Thymus (tissue), 11 donors: ENCODE results near the gene RNF220. TPM values are rescaled to one million over a fixed set of nuclear protein-coding genes. Genes with fewer than 3 reads are reported as not detected.
A peak's percentile ranks its signal among the peaks of the same experiment; 100 is the strongest.

Experiments used
- DNase-seq, 9 donors: peaks; one replicate each; pipeline ENCODE4 v3.0.0-alpha.2; 2013; ENCODE audit warnings: low spot score in 9 of 9, low read depth in 6 of 9, missing footprints in 1 of 9
- H3K27ac ChIP-seq, 2 donors: one replicate each; pipeline ENCODE4 v1.5.1; 2013; ENCODE audit warnings: control low read depth in 1 of 2, low read depth in 1 of 2, low read length in 1 of 2, mild to moderate bottlenecking in 1 of 2, moderate library complexity in 1 of 2
- H3K27me3 ChIP-seq, 2 donors: one replicate each; pipeline ENCODE4 v1.5.1; 2013; ENCODE audit warnings: low read length in 1 of 2; ENCODE audit not compliant: control insufficient read depth in 2 of 2, insufficient read depth in 1 of 2
- H3K36me3 ChIP-seq, 2 donors: one replicate each; pipeline ENCODE4 v1.5.1; 2013; ENCODE audit warnings: low read length in 1 of 2, mild to moderate bottlenecking in 1 of 2, moderate library complexity in 1 of 2; ENCODE audit not compliant: control insufficient read depth in 2 of 2, insufficient read depth in 2 of 2
- H3K4me1 ChIP-seq, 2 donors: one replicate each; pipeline ENCODE4 v1.5.1; 2013; ENCODE audit warnings: low read length in 2 of 2; ENCODE audit not compliant: control insufficient read depth in 2 of 2, insufficient read depth in 2 of 2
- H3K4me3 ChIP-seq, 2 donors: one replicate each; pipeline ENCODE4 v1.5.1; 2013; ENCODE audit warnings: low read length in 2 of 2, control low read depth in 1 of 2, mild to moderate bottlenecking in 1 of 2
- H3K9me3 ChIP-seq, 2 donors: one replicate each; pipeline ENCODE4 v1.5.1; 2013; ENCODE audit warnings: low read length in 1 of 2, mild to moderate bottlenecking in 1 of 2; ENCODE audit not compliant: control insufficient read depth in 2 of 2, insufficient read depth in 1 of 2
- WGBS: extraction: QIAGEN DNeasy Blood & Tissue Kit; methylation state at CpG from one replicate; pipeline ENCODE4 v1.1.7; 2013; 5-methylcytosine and 5-hydroxymethylcytosine counted together
- polyA plus RNA-seq: library from polyadenylated mRNA; stranded (reverse); fragments of 200-250 nt; gene quantifications from one replicate; pipeline ENCODE4 v1.2.3, GENCODE V29; 2013
- total RNA-seq: library from RNA; stranded (reverse); fragments of 120-200 nt; gene quantifications from one replicate; pipeline ENCODE4 v1.2.4, GENCODE V29; 2013
- donor health status: healthy.

The RNF220 gene
- total and polyA plus RNA-seq, 2 donors, result 66.3 to 70.0 TPM

DNA sequence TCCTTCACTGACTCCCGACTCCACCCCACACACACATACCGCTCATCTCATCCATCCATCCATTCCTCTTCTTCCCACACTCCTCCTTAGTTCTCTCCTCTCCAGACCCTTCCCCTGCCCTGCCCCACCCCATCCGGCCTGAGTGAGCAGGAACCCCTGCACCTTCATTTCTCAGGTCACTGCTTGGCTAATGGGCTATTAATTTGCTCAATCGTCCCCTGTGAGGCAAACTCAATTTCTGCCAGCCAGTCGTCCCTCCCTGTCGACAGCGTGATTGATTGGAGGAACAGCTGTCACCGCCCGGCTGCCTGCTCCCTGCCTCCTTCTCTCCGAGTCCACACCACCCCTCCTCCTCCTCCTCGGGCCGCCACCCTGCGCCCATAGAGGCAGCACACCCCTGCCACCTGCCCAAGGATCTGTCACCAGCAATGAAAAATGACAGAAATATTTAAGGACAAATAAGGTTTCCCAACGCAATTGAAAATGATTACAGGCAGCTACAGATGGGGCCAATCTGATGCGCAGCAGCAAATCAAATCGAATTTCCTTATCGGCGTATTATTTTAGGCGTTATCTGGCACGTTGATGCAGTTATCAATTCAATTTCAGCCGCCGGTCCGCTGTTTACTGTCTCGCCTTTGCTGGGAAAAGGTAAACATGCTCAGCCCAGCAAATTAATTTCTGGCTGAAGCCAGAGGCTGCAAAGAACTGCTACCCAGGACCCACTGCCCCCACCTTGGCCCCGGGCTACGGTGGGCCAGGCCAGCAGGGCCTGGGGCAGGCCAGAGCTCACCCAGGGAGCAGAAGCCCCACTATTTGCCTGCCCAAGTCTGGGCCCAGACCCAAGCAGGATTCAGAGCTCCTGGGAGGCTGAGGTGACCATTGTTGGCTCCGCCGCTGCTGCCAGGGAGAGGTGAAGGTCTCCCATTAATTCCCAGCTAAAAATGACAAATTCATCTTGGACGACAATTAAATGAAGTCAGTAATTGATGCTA is 197.9 kb downstream of the RNF220 start:
- Histone ChIP-seq H3K27ac (no peak overlapping the region), H3K4me1 (no peaks in the 10 kb centered on the region), H3K4me3 (no peak overlapping the region), H3K9me3 (no peaks in the 10 kb centered on the region), H3K27me3 (no peaks in the 10 kb centered on the region), H3K36me3 (no peaks in the 10 kb centered on the region)
- 90% methylated on average over 29 of the region's 29 CpGs for WGBS
- no peak for DNase-seq

DNA sequence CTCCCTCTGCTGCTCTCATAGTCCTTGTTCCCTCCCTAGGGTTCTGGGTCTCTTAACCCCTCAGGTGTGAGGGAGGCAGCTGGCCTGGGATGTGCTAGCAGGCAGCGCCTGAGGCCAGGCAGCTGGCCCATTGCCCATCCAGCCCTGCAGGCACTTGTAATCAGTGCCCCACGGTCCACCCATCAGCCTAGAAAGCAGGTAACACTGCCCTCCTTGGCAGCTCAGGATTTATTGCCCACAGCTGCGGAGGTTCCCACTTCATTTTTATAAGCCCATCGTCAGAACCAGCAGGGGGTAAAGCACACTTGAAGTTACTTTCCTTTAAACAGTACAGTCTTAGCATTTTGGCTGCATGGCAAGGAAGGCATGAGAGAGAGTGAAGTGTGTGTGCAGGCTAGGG is 198.7 kb downstream of the RNF220 start:
- Histone ChIP-seq H3K27ac (no peak overlapping the region), H3K4me3 (no peak overlapping the region), H3K4me1 (no peaks in the 10 kb centered on the region), H3K9me3 (no peaks in the 10 kb centered on the region), H3K27me3 (no peaks in the 10 kb centered on the region), H3K36me3 (no peaks in the 10 kb centered on the region)
- WGBS, result 86% methylated on average over 4 of the region's 4 CpGs
- DNase-seq, result no peak

DNA sequence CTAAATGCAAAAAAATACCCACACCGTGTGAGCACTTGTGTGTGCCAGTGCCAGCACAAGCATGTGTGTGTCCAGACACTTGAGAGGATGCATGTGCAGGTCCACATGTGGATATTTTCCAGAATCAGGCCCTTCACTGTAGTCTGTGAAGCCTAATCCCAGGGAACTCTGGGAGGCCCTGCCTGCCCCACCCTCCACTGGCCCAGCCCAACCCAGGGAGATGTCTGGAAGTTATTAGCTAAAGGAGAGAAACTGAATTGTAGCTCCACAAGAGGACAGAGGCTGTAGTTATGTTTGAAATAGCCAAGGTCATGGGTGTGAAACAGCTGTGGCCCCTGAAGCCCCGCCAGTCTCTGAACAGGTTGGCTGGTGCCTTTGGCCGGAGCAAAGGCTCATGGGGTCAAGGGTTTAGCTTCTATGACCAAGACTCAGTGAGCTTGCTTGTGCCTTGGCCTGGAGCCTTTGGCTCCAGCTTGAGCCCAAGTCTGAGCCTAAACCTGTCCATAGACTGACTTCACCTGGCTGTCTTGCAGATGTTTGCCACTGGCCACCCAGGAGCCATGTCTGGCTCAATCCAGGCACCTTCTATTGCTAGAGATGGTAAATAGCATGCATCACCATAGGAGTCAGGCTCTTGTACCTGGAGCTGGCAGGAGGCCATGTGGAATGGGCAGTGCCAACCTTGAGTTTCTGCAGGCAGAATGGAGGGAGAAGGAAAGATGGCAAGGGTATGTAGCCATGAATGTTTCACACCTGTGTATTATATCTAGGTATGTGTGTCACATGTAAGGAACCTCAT is 199.3 kb downstream of the RNF220 start:
- no peaks in the 10 kb centered on the region for H3K9me3 ChIP-seq
- no peak overlapping the region for H3K4me3 ChIP-seq
- WGBS, result 95% methylated on average over 3 of the region's 3 CpGs
- H3K36me3 ChIP-seq, result no peaks in the 10 kb centered on the region
- DNase-seq, result no peak
- H3K27me3 ChIP-seq, result no peaks in the 10 kb centered on the region
- no peak overlapping the region for H3K27ac ChIP-seq
- H3K4me1 ChIP-seq, result no peaks in the 10 kb centered on the region

- whole genome bisulfite sequencing, result 95% methylated on average over 12 of the region's 12 CpGs
- DNase-seq, result no peak
- Histone ChIP-seq H3K27ac (no peak overlapping the region), H3K4me3 (no peak overlapping the region), H3K4me1 (no peaks in the 10 kb centered on the region), H3K27me3 (no peaks in the 10 kb centered on the region), H3K36me3 (no peaks in the 10 kb centered on the region), H3K9me3 (no peaks in the 10 kb centered on the region)
Measured at GRCh38 chr1:44605914-44606615, 201.0 kb downstream of the RNF220 start.

- 97% methylated on average over 8 of the region's 8 CpGs for WGBS
- Histone ChIP-seq H3K9me3 (no peaks in the 10 kb centered on the region), H3K27ac (no peak overlapping the region), H3K4me1 (no peaks in the 10 kb centered on the region), H3K27me3 (no peaks in the 10 kb centered on the region), H3K36me3 (no peaks in the 10 kb centered on the region), H3K4me3 (no peak overlapping the region)
- DNase-seq, result no peak
Measured at GRCh38 chr1:44606701-44607281, 201.7 kb downstream of the RNF220 start.

DNA sequence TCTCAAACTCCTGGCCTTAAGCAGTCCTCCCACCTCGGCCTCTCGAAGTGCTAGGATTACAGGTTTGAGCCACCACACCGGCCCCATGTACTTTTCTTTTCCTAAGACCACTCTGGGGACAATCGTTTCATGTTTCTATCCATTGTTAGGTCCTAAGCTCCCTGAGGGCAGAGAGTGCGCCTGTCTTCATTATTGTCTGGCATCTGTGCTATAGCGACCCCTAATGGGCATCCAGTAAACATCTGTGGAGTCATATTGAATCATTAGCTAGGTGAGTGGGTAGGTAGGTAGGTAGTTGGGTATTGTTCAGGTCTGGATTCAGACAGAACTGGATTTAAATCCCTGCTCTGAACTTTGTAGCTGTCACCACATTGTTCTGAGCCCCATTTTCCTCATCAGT is 203.1 kb downstream of the RNF220 start:
- H3K27me3 ChIP-seq, result no peaks in the 10 kb centered on the region
- H3K36me3 ChIP-seq, result no peaks in the 10 kb centered on the region
- 97% methylated on average over 6 of the region's 6 CpGs for WGBS
- H3K4me1 ChIP-seq, result no peaks in the 10 kb centered on the region
- H3K27ac ChIP-seq, result no peak overlapping the region
- H3K4me3 ChIP-seq, result no peak overlapping the region
- no peaks in the 10 kb centered on the region for H3K9me3 ChIP-seq
- no peak for DNase-seq

DNA sequence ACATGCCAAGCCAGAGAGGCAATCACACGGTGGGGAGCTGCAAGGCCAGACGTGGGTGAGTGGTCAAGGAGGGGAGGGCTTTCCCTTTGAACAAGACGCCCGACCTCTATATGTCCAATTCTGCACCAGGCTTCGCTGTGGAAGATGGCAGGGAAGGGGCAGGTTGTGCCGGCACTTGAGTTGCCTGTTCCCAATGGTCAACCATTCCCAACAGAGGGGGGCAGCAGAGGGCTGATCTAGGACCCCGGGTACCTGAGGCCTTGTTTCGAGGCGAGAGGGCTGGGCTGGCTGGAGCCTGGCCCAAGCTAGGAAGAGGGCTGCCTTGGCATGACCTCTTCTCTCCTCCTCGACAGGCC is 204.3 kb downstream of the RNF220 start:
- Histone ChIP-seq H3K27me3 (no peaks in the 10 kb centered on the region), H3K27ac (no peak overlapping the region), H3K9me3 (no peaks in the 10 kb centered on the region), H3K4me1 (no peaks in the 10 kb centered on the region), H3K4me3 (no peak overlapping the region), H3K36me3 (no peaks in the 10 kb centered on the region)
- WGBS, result 93% methylated on average over 10 of the region's 10 CpGs
- DNase-seq, result peak in 2 of 9 donors; percentile 12 to 23

GRCh38 chr1:44609768-44610526 is 204.9 kb downstream of the RNF220 start:
- WGBS, result 95% methylated on average over 25 of the region's 25 CpGs

More at GRCh38 chr1:44609768-44610526, 204.9 kb downstream of the RNF220 start:
- no peaks in the 10 kb centered on the region for H3K27me3 ChIP-seq
- no peak for DNase-seq
- no peaks in the 10 kb centered on the region for H3K9me3 ChIP-seq
- no peaks in the 10 kb centered on the region for H3K36me3 ChIP-seq
- no peak overlapping the region for H3K27ac ChIP-seq
- H3K4me3 ChIP-seq, result no peak overlapping the region
- no peaks in the 10 kb centered on the region for H3K4me1 ChIP-seq
